NCI-H774 (cell line): ENCODE results near the gene ANKRD13A.

Experiments
- DNase-seq: peaks from one replicate; lab custom pipeline; 2025; lab: John Stamatoyannopoulos, UW

The ANKRD13A gene

GRCh38 chr12:109998904-109999648, at the start of gene ANKRD13A:
Gene ANKRD13A (plus strand): TSS chr12:109999430. CDS start chr12:109999689, 259 bp downstream.
- peak; percentile 92 for DNase-seq

- DNase-seq = no peak
Observed at GRCh38 chr12:109950625-109951024, 48.6 kb upstream of the ANKRD13A start.

GRCh38 chr12:109951136-109951535, 48.1 kb upstream of the ANKRD13A start:
- DNase-seq = no peak

- no peak for DNase-seq
Observed at GRCh38 chr12:109951751-109952150, 47.5 kb upstream of the ANKRD13A start.

- no peak for DNase-seq
Observed at GRCh38 chr12:109952160-109952858, 46.9 kb upstream of the ANKRD13A start.

DNA sequence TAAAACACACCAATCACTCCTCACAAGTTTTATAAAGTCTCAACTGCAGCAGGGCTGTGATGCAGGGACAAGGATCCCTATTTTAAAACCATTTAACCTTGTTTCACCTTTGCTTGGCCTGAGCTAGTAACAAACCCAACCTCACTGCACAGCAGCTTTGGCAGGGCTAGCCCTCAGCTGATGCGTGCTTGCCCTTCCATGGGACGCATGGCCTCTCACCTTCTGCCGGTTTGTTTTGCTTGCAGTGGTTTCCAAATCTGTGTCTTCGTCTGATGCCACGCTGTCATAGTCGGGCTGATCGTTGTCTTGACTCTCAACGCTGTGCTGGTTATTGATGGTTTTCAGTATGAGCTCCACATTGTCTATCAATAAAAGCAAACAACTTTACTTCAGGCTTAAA, 46.4 kb upstream of the ANKRD13A start:
- no peak for DNase-seq

DNA sequence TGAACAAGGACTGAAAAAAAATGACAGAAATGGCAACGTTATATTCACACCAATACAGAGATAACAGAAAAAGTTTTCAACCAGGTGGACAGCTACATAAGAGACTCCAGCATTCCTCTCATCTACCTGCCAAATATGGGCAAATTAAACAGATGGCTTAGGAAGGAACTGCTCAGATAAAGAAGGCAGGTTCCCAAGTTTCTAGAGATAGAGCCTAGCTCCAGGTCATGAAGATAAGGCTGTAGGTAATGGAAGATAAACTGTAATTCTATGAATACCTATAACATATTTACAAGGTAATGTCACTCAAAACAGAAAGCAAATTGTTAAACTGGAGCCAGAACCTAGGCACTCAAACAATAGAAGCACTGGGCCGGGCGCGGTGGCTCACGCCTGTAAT, 45.6 kb upstream of the ANKRD13A start:
- no peak for DNase-seq

DNA sequence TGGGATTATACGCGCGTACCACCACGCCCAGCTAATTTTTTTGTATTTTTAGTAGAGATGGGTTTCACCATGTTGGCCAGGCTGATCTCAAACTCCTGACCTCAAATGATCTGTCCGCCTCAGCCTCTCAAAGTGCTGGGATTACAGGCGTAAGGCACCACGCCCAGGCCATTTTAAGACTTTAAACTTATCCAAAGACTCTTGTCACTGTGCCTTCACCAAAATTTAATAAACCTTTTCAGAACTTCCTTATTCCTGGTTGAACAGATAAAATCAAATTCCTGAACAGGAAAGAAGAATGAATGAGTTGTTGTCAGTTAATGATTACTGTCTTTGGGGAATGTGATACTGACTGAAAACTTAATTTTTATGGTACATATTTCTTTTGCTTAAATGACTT, 40.9 kb upstream of the ANKRD13A start:
- DNase-seq = no peak

GRCh38 chr12:109959411-109960093, 39.7 kb upstream of the ANKRD13A start:
- DNase-seq = no peak

DNA sequence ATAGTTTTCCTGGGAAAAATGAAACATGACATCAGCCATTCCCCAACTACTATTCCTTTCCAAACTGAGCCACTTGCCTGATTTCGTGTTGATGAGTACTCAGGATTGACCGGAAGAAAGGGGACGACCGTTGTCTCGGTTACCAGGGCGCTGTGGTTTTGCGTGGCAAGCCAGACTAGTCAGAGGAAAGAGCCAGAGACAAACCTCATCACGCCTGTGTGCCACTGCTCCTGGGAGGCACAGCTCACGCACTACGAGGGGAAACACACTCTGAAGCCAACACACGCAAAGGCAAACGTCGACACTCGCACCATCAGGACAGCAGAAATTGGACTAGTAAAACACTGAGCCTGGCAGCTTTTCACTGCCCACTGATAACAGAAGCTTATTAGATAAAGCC, 38.0 kb upstream of the ANKRD13A start:
- DNase-seq = no peak

DNA sequence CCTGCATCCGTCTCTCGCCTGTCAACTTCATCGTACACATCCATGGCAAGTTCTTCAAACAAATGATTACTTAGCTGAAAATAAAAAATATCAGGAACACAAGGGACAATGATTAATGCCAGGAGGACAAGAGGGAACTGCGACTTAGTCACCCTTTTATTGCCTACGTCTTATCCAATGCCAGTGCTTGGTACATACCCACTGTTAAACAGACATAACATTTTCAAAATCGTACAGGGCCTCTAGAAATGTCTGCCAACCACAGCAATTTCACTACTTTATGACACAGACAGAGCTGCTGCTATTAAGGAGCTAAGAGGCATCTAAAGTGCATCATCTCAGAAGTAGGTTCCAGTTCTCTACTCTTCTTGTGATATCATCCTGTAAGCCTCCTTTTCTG, 37.6 kb upstream of the ANKRD13A start:
- no peak for DNase-seq

- no peak for DNase-seq
Observed at GRCh38 chr12:109962398-109962797, 36.8 kb upstream of the ANKRD13A start.

DNA sequence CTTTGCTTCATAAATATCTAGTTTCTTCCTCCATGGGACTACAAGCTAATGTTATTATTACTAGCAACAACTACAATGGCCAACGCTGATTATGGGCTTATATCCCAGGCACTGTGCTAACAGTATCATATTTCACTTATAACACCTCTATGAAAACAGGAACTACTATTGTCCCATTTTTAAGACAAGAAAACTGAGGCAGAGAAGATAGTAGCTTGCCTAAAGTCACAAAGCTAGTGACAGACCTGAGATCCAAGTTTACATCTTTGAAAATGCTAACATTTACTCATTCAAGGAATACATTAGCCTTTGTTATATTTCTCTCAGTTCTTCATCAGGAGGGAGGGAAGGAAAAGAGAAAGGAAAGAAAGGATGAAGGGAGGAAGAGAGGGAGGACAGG, 35.9 kb upstream of the ANKRD13A start:
- no peak for DNase-seq

DNA sequence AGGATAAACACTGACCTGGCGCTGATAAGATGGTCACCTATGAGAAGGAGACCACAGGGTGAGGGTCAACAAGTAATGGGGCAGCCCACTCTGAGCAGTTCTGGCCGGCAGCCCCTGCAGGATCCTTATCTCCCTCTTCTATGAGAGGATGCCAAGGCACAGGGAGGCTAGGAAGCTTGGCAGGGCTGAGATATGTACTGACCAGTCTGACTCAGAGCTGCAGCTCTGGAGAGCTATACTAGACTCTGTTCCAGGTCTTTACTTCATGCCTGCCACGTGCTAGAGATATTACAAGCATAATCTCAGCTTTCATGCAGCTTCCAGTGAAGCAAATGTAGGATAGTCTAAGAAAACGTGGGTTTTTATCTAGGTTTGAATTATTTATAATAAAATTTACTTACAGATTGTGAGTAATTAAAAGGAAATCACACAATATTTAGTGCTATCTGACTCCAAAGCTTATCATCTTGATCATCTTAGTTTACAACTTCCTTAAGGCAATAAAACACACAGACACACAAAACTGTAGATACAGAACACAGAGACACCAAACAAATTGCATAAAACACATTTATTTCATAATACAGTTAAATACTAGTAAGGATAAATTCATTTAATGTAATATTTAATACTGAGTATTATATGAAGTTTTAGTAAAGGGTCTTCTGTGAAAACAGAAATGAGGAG, 35.3 kb upstream of the ANKRD13A start:
- DNase-seq = no peak

DNA sequence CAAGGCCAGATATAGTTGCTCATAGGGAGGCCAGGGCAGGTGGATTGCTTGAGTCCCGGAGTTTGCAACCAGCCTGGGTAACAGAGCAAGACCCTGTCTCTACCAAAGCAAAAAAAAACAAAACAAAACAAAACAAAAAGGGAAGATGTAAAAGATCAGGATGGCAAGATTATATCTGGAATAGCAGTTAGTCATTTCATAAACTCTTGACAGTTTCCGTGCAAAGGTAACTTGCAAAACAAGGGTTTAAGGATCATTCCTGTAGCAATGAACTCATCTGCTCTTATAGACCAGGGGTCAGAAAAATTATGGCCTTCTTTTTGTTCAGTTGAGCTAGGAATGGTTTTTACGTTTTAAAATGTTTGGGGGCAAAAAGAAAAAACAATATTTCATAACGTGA, 32.7 kb upstream of the ANKRD13A start:
- DNase-seq = no peak

- DNase-seq = no peak
Observed at GRCh38 chr12:109967383-109968031, 31.7 kb upstream of the ANKRD13A start.

GRCh38 chr12:109968032-109968420, 31.2 kb upstream of the ANKRD13A start:
- DNase-seq = no peak

GRCh38 chr12:109968801-109969200, 30.4 kb upstream of the ANKRD13A start:
- DNase-seq = no peak

GRCh38 chr12:109972821-109973220, 26.4 kb upstream of the ANKRD13A start:
- no peak for DNase-seq

DNA sequence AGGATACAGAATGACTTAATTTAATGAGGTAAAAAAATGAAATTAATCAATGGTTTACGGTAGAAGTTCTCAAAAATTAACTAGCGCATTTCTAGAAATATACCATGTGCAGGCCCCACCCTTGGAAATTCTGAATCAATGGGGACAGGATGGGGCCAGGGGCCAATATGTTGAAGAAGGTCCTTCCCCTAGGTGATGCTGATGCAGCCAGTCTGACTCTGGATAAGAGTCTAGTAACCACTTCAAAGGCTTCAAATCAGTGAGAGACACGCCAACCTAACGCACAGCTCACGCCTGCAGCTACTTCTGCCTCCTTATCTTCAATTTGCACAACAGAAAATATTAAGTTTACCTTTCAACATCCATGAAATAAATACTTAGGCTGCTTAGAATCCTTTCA, 17.9 kb upstream of the ANKRD13A start:
- DNase-seq = no peak

GRCh38 chr12:109982210-109982609, 17.0 kb upstream of the ANKRD13A start:
- no peak for DNase-seq
